HG03159 (cell line): ENCODE results near the gene ATP13A1.

Experiments
- ATAC-seq: cut with Tn5 transposase; IDR thresholded peaks from one replicate; pipeline ENCODE4 v1.9.1; 2021; ENCODE audit warnings: mild to moderate bottlenecking, moderate library complexity; ENCODE audit not compliant: unreplicated experiment

ATP13A1 gene

GRCh38 chr19:19645233-19645870 is 18.1 kb downstream of the ATP13A1 start:
- no peak for ATAC-seq

- no peak for ATAC-seq
Measured at GRCh38 chr19:19644054-19644388, 19.5 kb downstream of the ATP13A1 start.

GRCh38 chr19:19643158-19644053 is 20.1 kb downstream of the ATP13A1 start, which contains the start of gene GMIP:
Gene GMIP, minus strand, starts transcription at chr19:19643657. Its CDS starts 128 bp downstream, at chr19:19643529.
- peak; percentile 73 for ATAC-seq

GRCh38 chr19:19642506-19643157 is 20.8 kb downstream of the ATP13A1 start:
- ATAC-seq: peak; percentile 8

GRCh38 chr19:19637523-19638251 is 25.8 kb downstream of the ATP13A1 start:
- ATAC-seq: no peak

- ATAC-seq: no peak
Measured at GRCh38 chr19:19637186-19637522, 26.3 kb downstream of the ATP13A1 start.

- ATAC-seq: no peak
Measured at GRCh38 chr19:19636573-19637185, 26.8 kb downstream of the ATP13A1 start.

GRCh38 chr19:19635313-19635702 is 28.2 kb downstream of the ATP13A1 start:
- no peak for ATAC-seq

- ATAC-seq: no peak
Measured at GRCh38 chr19:19634516-19635312, 28.8 kb downstream of the ATP13A1 start.

GRCh38 chr19:19633711-19634515 is 29.6 kb downstream of the ATP13A1 start:
- no peak for ATAC-seq

GRCh38 chr19:19632661-19633060 is 30.8 kb downstream of the ATP13A1 start:
- ATAC-seq: no peak

- ATAC-seq: no peak
Measured at GRCh38 chr19:19631346-19631745, 32.1 kb downstream of the ATP13A1 start.

- no peak for ATAC-seq
Measured at GRCh38 chr19:19630426-19630825, 33.0 kb downstream of the ATP13A1 start.

GRCh38 chr19:19630062-19630414 is 33.4 kb downstream of the ATP13A1 start:
- no peak for ATAC-seq

- peak; percentile 22 for ATAC-seq
Measured at GRCh38 chr19:19628501-19629134, 34.9 kb downstream of the ATP13A1 start.

GRCh38 chr19:19627621-19628500 is 35.6 kb downstream of the ATP13A1 start, which contains the start of gene LPAR2:
Gene LPAR2, minus strand, starts transcription at chr19:19628220. Its CDS starts 945 bp downstream, at chr19:19627275.
- ATAC-seq: peak; percentile 60
